Measurements from ENCODE around the gene NRG3.

Gene NRG3

DNA sequence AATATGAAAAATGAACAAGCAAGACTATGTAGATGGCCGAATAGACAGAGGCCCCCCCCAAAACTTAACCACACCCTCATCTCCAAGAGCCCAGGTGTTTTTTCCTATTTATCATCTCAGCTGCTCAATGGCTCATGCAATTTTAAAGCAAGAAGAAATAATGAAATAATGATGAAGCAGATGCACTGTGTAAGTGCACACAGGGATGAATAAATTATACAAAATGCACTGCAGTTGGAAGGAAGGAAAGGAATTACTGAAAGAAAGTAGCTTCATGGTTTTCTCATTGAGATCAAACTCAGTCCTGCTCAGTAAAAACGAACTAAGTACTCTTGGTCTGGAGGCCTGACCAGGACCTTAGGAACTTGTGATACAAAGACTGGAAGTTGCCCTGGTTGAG is 810.1 kb downstream of the NRG3 start:
- Histone ChIP-seq H3K9me3 (ENCODE audit: control insufficient read depth, low read length) (no peaks in the 10 kb centered on the region), H3K36me3 (ENCODE audit: control insufficient read depth, insufficient read depth, low read length) (no peaks in the 10 kb centered on the region), H3K27ac (ENCODE audit: low read depth, low read length, severe bottlenecking) (no peak overlapping the region), H3K4me3 (ENCODE audit: extremely low read depth, insufficient read depth, low read length, poor library complexity, severe bottlenecking) (no peak overlapping the region), H3K4me1 (ENCODE audit: control insufficient read depth, insufficient read depth, low read length, poor library complexity, severe bottlenecking) (no peaks in the 10 kb centered on the region)
- 86 to 100% methylated on average over 1 of the region's 2 CpGs for WGBS, 2 experiments (ENCODE audit: insufficient coverage in 2 of 2)

DNA sequence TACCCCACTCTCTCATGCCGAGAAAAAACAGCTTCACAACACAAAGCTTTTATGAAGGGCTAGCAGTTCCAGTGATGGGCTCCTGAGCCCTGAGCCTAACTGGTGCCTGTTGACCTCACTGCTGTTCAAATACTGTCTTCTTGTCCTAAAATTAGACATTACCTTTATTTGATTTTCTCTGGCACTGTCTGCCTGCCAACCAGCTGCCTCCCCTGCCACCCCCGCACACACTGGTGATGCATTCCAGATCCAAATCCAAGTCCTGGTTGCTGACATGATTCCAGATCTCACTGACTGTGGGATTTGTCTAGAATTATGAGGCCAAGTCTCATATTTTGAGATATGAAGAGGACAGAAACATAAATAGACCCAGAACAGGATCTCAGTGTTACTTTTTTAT is 816.2 kb downstream of the NRG3 start:
- H3K27ac ChIP-seq (ENCODE audit: low read depth, low read length, severe bottlenecking): no peak overlapping the region
- WGBS, 2 experiments (ENCODE audit: insufficient coverage in 2 of 2): 88 to 95% methylated on average over 2 of the region's 2 CpGs

DNA sequence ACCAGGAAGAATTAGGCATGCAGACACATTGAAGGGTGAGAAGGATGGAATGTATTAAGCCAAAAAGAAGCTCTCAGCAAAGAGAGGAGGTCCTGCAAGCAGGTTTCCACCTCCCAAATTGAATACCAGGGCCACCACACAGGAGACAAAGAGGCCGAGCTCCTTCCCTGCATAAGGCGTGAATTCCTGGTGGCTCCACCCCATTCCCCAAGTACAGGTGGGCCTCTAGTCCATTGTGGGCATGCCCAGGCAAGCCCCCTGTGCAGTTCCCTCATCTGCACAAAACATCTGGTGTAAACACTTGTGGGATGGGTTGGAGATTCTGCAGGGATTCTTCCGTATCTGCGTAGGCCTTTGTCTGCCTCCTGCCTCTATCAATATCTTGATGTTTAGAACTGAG is 817.5 kb downstream of the NRG3 start:
- Histone ChIP-seq H3K4me3 (ENCODE audit: extremely low read depth, insufficient read depth, low read length, poor library complexity, severe bottlenecking) (no peak overlapping the region), H3K27ac (ENCODE audit: low read depth, low read length, severe bottlenecking) (no peak overlapping the region), H3K9me3 (ENCODE audit: control insufficient read depth, low read length) (peaks cover 14% of the 10 kb centered on the region), H3K36me3 (ENCODE audit: control insufficient read depth, insufficient read depth, low read length) (no peaks in the 10 kb centered on the region), H3K4me1 (ENCODE audit: control insufficient read depth, insufficient read depth, low read length, poor library complexity, severe bottlenecking) (no peaks in the 10 kb centered on the region)
- 100% methylated on average over 2 to 3 of the region's 4 CpGs for WGBS, 2 experiments (ENCODE audit: insufficient coverage in 2 of 2)

More for the DNA sequence above, 816.2 kb downstream of the NRG3 start:
- Histone ChIP-seq H3K36me3 (ENCODE audit: control insufficient read depth, insufficient read depth, low read length) (no peaks in the 10 kb centered on the region), H3K4me1 (ENCODE audit: control insufficient read depth, insufficient read depth, low read length, poor library complexity, severe bottlenecking) (no peaks in the 10 kb centered on the region), H3K4me3 (ENCODE audit: extremely low read depth, insufficient read depth, low read length, poor library complexity, severe bottlenecking) (no peak overlapping the region), H3K9me3 (ENCODE audit: control insufficient read depth, low read length) (peaks cover 14% of the 10 kb centered on the region)

DNA sequence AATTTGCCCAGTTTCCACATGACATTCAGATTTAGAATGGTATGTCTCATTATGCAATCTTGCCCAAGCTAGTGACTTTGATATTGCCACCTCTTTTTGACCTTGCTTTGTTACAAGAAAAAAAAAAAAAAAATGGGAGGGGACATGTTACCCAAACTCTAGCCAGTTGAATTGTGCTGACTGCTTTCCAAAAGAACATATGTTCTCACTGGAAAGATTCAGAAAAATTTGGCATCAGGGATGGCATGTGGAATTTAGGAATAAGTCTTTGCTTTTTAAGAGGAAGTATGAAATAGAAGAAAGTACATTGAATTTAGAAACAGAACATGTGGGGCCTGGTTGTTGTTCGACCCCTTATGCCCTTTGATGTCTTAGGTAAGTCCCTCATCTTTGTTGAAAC is 846.8 kb downstream of the NRG3 start:
- H3K36me3 ChIP-seq (ENCODE audit: control insufficient read depth, insufficient read depth, low read length): no peaks in the 10 kb centered on the region
- no peaks in the 10 kb centered on the region for H3K9me3 ChIP-seq (ENCODE audit: control insufficient read depth, low read length)
- H3K27ac ChIP-seq (ENCODE audit: low read depth, low read length, severe bottlenecking): no peak overlapping the region
- no peak overlapping the region for H3K4me3 ChIP-seq (ENCODE audit: extremely low read depth, insufficient read depth, low read length, poor library complexity, severe bottlenecking)
- no peaks in the 10 kb centered on the region for H3K4me1 ChIP-seq (ENCODE audit: control insufficient read depth, insufficient read depth, low read length, poor library complexity, severe bottlenecking)
- 100% methylated on average over 1 of the region's 1 CpG; no CpG with 5 or more reads in 1 of the 2 experiments for WGBS, 2 experiments (ENCODE audit: insufficient coverage in 2 of 2)

DNA sequence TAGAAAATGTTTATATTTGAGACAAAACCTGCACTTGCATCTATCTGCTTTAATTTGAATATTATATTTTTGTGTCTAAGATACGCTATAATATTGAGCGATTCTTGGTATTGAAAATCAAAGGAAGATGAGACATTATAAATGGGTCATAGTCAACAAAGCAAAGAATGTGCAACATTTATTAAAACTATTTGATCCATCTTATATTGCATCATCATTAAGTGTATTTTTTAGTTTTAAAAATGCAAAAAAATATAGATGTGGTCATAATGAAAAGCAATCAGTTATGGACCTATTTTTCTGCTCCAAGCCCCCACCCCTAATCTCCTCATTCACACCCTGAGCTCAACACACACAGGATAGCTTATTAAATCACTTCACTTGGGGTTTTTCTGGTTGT is 847.3 kb downstream of the NRG3 start:
- Histone ChIP-seq H3K4me3 (ENCODE audit: extremely low read depth, insufficient read depth, low read length, poor library complexity, severe bottlenecking) (no peak overlapping the region), H3K4me1 (ENCODE audit: control insufficient read depth, insufficient read depth, low read length, poor library complexity, severe bottlenecking) (no peaks in the 10 kb centered on the region), H3K9me3 (ENCODE audit: control insufficient read depth, low read length) (no peaks in the 10 kb centered on the region), H3K27ac (ENCODE audit: low read depth, low read length, severe bottlenecking) (no peak overlapping the region), H3K36me3 (ENCODE audit: control insufficient read depth, insufficient read depth, low read length) (no peaks in the 10 kb centered on the region)
- WGBS, 2 experiments (ENCODE audit: insufficient coverage in 2 of 2): no CpG with 5 or more reads among the region's 2 CpGs

DNA sequence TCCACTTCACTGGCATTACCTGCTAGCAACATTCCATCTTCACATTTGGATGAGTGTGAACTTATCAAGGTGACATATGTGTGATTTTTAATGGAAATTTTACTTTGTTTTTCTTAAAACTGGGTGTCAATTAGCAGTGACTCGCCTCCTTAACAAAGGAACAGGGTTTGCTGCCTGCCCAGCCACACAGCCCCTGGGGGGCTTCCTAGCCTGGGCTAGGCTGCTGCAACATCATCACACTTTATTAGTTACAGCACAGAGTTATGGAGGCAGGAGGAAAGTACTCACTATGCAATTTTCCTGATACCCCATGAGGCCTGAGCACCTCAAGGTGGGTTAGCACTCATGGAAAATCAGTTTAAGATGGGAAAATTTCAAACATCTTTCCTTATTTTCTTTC is 861.3 kb downstream of the NRG3 start:
- no peaks in the 10 kb centered on the region for H3K36me3 ChIP-seq (ENCODE audit: control insufficient read depth, insufficient read depth, low read length)
- H3K4me1 ChIP-seq (ENCODE audit: control insufficient read depth, insufficient read depth, low read length, poor library complexity, severe bottlenecking): peaks cover 4% of the 10 kb centered on the region
- WGBS, 2 experiments (ENCODE audit: insufficient coverage in 2 of 2): 80 to 88% methylated on average over 1 of the region's 1 CpG
- no peaks in the 10 kb centered on the region for H3K9me3 ChIP-seq (ENCODE audit: control insufficient read depth, low read length)
- H3K4me3 ChIP-seq (ENCODE audit: extremely low read depth, insufficient read depth, low read length, poor library complexity, severe bottlenecking): no peak overlapping the region
- H3K27ac ChIP-seq (ENCODE audit: low read depth, low read length, severe bottlenecking): no peak overlapping the region

DNA sequence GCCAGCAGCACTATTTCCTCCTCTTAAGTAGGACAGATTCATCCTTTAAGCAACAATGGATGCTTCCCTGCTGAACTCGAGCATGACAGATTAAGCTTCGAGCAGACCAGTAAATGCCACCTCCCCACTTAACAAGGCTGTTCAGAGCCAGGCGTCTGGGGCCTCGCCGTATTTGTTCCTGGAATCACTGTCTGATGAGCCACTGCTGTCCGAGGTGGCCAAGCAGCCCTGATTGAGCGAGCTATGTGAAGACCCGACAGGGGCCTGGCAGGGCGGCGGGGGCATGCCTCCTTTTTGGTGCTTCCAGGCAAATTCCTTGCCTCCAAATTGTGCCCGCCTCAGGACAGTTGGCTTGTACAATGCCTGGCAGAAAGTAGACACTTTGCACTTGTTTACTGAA is 862.6 kb downstream of the NRG3 start:
- H3K27ac ChIP-seq (ENCODE audit: low read depth, low read length, severe bottlenecking): no peak overlapping the region

DNA sequence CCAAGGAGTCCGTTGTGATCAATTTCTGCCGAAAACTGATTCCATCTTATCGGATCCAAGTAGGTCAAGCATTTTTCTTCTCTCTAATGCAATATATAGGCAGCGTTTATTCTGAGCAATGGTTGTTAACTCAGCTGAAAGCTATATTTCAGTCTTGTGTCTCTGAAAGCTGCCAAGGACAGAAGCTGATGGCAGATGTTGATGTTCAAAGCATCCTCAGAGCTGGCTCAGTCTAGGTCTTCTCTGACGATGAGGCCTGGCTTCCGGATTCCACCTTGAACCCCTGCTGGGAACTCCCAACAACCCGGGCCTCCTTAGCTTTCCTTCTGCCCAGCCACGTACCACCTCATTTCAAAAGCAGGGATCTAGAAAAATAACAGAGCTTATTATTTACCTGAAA is 863.6 kb downstream of the NRG3 start:
- no peaks in the 10 kb centered on the region for H3K36me3 ChIP-seq (ENCODE audit: control insufficient read depth, insufficient read depth, low read length)
- no peak overlapping the region for H3K4me3 ChIP-seq (ENCODE audit: extremely low read depth, insufficient read depth, low read length, poor library complexity, severe bottlenecking)
- 85 to 88% methylated on average over 6 of the region's 8 CpGs for WGBS, 2 experiments (ENCODE audit: insufficient coverage in 2 of 2)
- no peak overlapping the region for H3K27ac ChIP-seq (ENCODE audit: low read depth, low read length, severe bottlenecking)
- H3K4me1 ChIP-seq (ENCODE audit: control insufficient read depth, insufficient read depth, low read length, poor library complexity, severe bottlenecking): peaks cover 11% of the 10 kb centered on the region
- no peaks in the 10 kb centered on the region for H3K9me3 ChIP-seq (ENCODE audit: control insufficient read depth, low read length)

More for the DNA sequence above, 862.6 kb downstream of the NRG3 start:
- Histone ChIP-seq H3K36me3 (ENCODE audit: control insufficient read depth, insufficient read depth, low read length) (no peaks in the 10 kb centered on the region), H3K4me3 (ENCODE audit: extremely low read depth, insufficient read depth, low read length, poor library complexity, severe bottlenecking) (no peak overlapping the region), H3K4me1 (ENCODE audit: control insufficient read depth, insufficient read depth, low read length, poor library complexity, severe bottlenecking) (peaks cover 11% of the 10 kb centered on the region), H3K9me3 (ENCODE audit: control insufficient read depth, low read length) (no peaks in the 10 kb centered on the region)
- WGBS, 2 experiments (ENCODE audit: insufficient coverage in 2 of 2): 63 to 82% methylated on average over 11 of the region's 11 CpGs

DNA sequence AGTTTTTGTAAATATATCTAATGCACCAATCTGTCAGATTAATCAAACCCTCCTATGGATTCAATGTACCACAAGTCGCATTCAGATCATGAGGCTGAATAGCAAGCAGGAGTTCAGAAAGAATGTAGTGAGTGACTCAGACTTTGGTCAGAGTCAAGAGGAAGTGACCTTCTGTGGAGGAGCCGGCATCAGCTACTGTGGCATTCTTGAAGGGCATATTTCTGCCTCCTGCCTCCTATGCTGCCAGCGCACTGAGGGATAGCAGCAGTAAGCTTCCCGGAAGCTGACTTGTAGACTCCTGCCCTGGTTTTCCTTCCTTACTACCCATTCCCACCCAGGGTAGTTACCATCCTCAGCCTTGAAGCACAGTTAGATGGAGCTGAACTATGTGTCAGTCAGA is 867.5 kb downstream of the NRG3 start:
- no peak overlapping the region for H3K27ac ChIP-seq (ENCODE audit: low read depth, low read length, severe bottlenecking)
- no peak overlapping the region for H3K4me3 ChIP-seq (ENCODE audit: extremely low read depth, insufficient read depth, low read length, poor library complexity, severe bottlenecking)
- no peaks in the 10 kb centered on the region for H3K36me3 ChIP-seq (ENCODE audit: control insufficient read depth, insufficient read depth, low read length)
- peaks cover 7% of the 10 kb centered on the region for H3K4me1 ChIP-seq (ENCODE audit: control insufficient read depth, insufficient read depth, low read length, poor library complexity, severe bottlenecking)
- WGBS, 2 experiments (ENCODE audit: insufficient coverage in 2 of 2): 84 to 86% methylated on average over 1 to 4 of the region's 4 CpGs
- no peaks in the 10 kb centered on the region for H3K9me3 ChIP-seq (ENCODE audit: control insufficient read depth, low read length)

DNA sequence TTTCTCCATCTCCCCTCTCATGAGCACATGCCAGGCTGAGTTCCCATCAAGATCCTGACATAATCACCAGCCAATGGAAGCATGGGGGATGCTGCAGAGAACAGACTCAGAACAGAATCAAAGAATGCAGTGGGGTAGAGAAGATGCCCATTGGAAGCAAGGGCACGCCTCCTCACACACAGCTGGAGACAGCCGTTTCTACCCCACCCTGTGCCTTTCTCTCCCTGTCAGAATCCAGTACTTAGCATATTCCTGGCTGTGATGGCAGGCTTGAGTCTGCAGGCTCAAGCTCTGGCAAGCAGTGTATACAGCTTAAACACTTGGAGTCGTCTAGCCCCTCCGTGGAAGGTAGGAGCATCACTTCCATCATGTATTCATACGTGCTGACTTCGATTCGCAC is 867.9 kb downstream of the NRG3 start:
- Histone ChIP-seq H3K9me3 (ENCODE audit: control insufficient read depth, low read length) (no peaks in the 10 kb centered on the region), H3K27ac (ENCODE audit: low read depth, low read length, severe bottlenecking) (no peak overlapping the region), H3K4me3 (ENCODE audit: extremely low read depth, insufficient read depth, low read length, poor library complexity, severe bottlenecking) (no peak overlapping the region), H3K4me1 (ENCODE audit: control insufficient read depth, insufficient read depth, low read length, poor library complexity, severe bottlenecking) (peaks cover 7% of the 10 kb centered on the region), H3K36me3 (ENCODE audit: control insufficient read depth, insufficient read depth, low read length) (no peaks in the 10 kb centered on the region)
- 80 to 86% methylated on average over 5 to 7 of the region's 7 CpGs for WGBS, 2 experiments (ENCODE audit: insufficient coverage in 2 of 2)

DNA sequence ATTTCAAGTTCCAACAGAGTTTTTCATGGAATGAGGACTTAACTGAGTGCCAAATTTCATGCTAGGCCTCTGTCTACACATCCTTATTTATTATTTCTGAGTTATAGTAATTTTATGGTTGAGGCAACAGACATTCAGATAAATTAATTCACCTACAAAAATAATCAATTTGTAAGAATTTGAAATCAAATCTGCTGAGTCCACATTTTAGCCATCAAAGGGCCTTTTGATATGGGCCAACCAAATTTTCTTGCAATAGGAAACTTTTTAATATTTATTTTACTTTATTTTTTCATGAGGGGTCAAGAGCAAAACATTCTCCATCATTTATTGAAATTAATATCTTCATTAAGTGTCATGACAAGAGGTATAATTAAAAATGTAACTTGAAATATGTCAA is 875.5 kb downstream of the NRG3 start:
- Histone ChIP-seq H3K4me3 (ENCODE audit: extremely low read depth, insufficient read depth, low read length, poor library complexity, severe bottlenecking) (no peak overlapping the region), H3K27ac (ENCODE audit: low read depth, low read length, severe bottlenecking) (no peak overlapping the region), H3K9me3 (ENCODE audit: control insufficient read depth, low read length) (no peaks in the 10 kb centered on the region), H3K36me3 (ENCODE audit: control insufficient read depth, insufficient read depth, low read length) (no peaks in the 10 kb centered on the region), H3K4me1 (ENCODE audit: control insufficient read depth, insufficient read depth, low read length, poor library complexity, severe bottlenecking) (no peaks in the 10 kb centered on the region)

DNA sequence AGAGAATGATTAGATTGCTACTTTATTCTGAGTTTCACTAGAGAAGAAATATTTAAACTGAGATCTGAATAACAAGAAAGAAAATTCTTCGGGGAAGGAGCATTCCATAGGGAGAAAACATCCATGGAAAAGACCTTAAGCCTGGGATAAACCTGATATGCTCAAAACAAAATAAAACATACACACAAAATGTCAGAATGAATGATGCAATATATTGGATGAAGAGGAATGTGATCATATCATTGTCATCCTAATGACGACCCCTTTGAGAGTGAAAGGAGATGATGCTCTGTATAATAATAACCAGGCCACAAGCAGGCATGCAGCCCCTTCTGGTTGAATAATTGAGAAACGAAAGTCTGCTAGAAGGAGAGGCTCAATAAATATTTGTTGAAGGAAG is 882.4 kb downstream of the NRG3 start:
- H3K27ac ChIP-seq (ENCODE audit: low read depth, low read length, severe bottlenecking): no peak overlapping the region
- WGBS, 2 experiments (ENCODE audit: insufficient coverage in 2 of 2): 70 to 83% methylated on average over 1 of the region's 3 CpGs
- no peaks in the 10 kb centered on the region for H3K36me3 ChIP-seq (ENCODE audit: control insufficient read depth, insufficient read depth, low read length)
- H3K4me1 ChIP-seq (ENCODE audit: control insufficient read depth, insufficient read depth, low read length, poor library complexity, severe bottlenecking): no peaks in the 10 kb centered on the region
- H3K4me3 ChIP-seq (ENCODE audit: extremely low read depth, insufficient read depth, low read length, poor library complexity, severe bottlenecking): no peak overlapping the region
- no peaks in the 10 kb centered on the region for H3K9me3 ChIP-seq (ENCODE audit: control insufficient read depth, low read length)
